ENCODE data around the gene ETNK2. TPM values are rescaled to one million over a fixed set of nuclear protein-coding genes. Genes with fewer than 3 reads are reported as not detected.

Gene ETNK2
- total RNA-seq, 2 donors from 2014 or later = 16.7 to 24.4 TPM

- WGBS, 2 experiments (ENCODE audit: insufficient coverage in 1 of 2, insufficient read length in 1 of 2) = 75% methylated on average over 1 of the region's 1 CpG; no CpG with 5 or more reads in 1 of the 2 experiments
- peaks cover 13% of the 10 kb centered on the region for H3K27me3 Mint-ChIP-seq (ENCODE audit: insufficient read depth)
- no peaks in the 10 kb centered on the region for H3K36me3 Mint-ChIP-seq (ENCODE audit: low read depth)
- Histone ChIP-seq H3K36me3 (ENCODE audit: control insufficient read depth, insufficient read depth, low read length) (no peaks in the 10 kb centered on the region), H3K27ac (ENCODE audit: low read depth, low read length) (no peak overlapping the region), H3K4me1 (ENCODE audit: control insufficient read depth, insufficient read depth, low read length) (no peaks in the 10 kb centered on the region), H3K27me3 (ENCODE audit: control insufficient read depth, insufficient read depth, low read length, poor library complexity, severe bottlenecking) (peaks cover 31% of the 10 kb centered on the region), H3K9me3 (ENCODE audit: control insufficient read depth, low read length) (peaks cover 9% of the 10 kb centered on the region), H3K9ac (ENCODE audit: extremely low read depth, low read length, poor library complexity, severe bottlenecking) (no peak overlapping the region), H3K4me3 (ENCODE audit: low read length) (no peak overlapping the region)
- H3K4me1 Mint-ChIP-seq = no peaks in the 10 kb centered on the region
- no peak overlapping the region for H3K4me3 Mint-ChIP-seq
- H3K27ac Mint-ChIP-seq = no peak overlapping the region
- no peak for TF ChIP-seq CTCF (conservative IDR thresholded peaks at IDR 0.05)
- H3K9me3 Mint-ChIP-seq = peaks cover 18% of the 10 kb centered on the region
- no peak for DNase-seq
Measured at GRCh38 chr1:204181116-204181515, 29.3 kb upstream of the ETNK2 start.

DNA sequence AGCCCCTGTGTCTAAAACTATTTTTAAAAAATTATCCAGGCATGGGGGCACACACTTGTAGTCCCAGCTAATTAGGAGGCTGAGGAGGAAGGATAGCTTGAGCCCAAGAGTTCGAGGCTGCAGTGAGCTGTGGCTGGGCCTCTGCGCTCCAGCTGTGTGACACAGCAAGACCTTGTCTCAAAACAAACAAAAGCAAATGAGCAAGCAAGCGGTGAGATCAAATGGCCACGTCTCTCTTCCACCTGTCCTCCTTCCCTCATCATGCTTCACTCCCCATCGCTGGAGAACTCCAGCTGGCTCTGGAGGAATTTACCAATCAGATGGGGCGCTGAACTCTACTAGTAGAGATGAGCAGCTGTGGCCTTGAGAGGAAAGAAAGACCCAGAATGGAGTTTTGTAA is 28.3 kb upstream of the ETNK2 start:
- Histone ChIP-seq H3K27ac (ENCODE audit: low read depth, low read length) (no peak overlapping the region), H3K27me3 (ENCODE audit: control insufficient read depth, insufficient read depth, low read length, poor library complexity, severe bottlenecking) (peaks cover 40% of the 10 kb centered on the region), H3K4me3 (ENCODE audit: low read length) (no peak overlapping the region), H3K9me3 (ENCODE audit: control insufficient read depth, low read length) (peaks cover 9% of the 10 kb centered on the region), H3K9ac (ENCODE audit: extremely low read depth, low read length, poor library complexity, severe bottlenecking) (no peak overlapping the region), H3K4me1 (ENCODE audit: control insufficient read depth, insufficient read depth, low read length) (no peaks in the 10 kb centered on the region), H3K36me3 (ENCODE audit: control insufficient read depth, insufficient read depth, low read length) (no peaks in the 10 kb centered on the region)
- H3K4me1 Mint-ChIP-seq = no peaks in the 10 kb centered on the region
- WGBS, 2 experiments (ENCODE audit: insufficient coverage in 1 of 2, insufficient read length in 1 of 2) = 64 to 80% methylated on average over 4 to 6 of the region's 6 CpGs
- peaks cover 18% of the 10 kb centered on the region for H3K9me3 Mint-ChIP-seq
- no peaks in the 10 kb centered on the region for H3K36me3 Mint-ChIP-seq (ENCODE audit: low read depth)
- peaks cover 13% of the 10 kb centered on the region for H3K27me3 Mint-ChIP-seq (ENCODE audit: insufficient read depth)
- no peak for TF ChIP-seq CTCF (conservative IDR thresholded peaks at IDR 0.05)
- no peak for DNase-seq
- no peak overlapping the region for H3K27ac Mint-ChIP-seq
- H3K4me3 Mint-ChIP-seq = no peak overlapping the region

- TF ChIP-seq CTCF (conservative IDR thresholded peaks at IDR 0.05) = no peak
- WGBS, 2 experiments (ENCODE audit: insufficient coverage in 1 of 2, insufficient read length in 1 of 2) = 81 to 88% methylated on average over 6 to 7 of the region's 7 CpGs
- Mint-ChIP-seq H3K27ac (no peak overlapping the region), H3K36me3 (ENCODE audit: low read depth) (no peaks in the 10 kb centered on the region), H3K27me3 (ENCODE audit: insufficient read depth) (peaks cover 16% of the 10 kb centered on the region), H3K4me3 (no peak overlapping the region), H3K4me1 (no peaks in the 10 kb centered on the region), H3K9me3 (peaks cover 18% of the 10 kb centered on the region)
- DNase-seq = no peak
- H3K27ac ChIP-seq (ENCODE audit: low read depth, low read length) = no peak overlapping the region
- H3K9ac ChIP-seq (ENCODE audit: extremely low read depth, low read length, poor library complexity, severe bottlenecking) = no peak overlapping the region
- no peak overlapping the region for H3K4me3 ChIP-seq (ENCODE audit: low read length)
- no peaks in the 10 kb centered on the region for H3K4me1 ChIP-seq (ENCODE audit: control insufficient read depth, insufficient read depth, low read length)
- H3K27me3 ChIP-seq (ENCODE audit: control insufficient read depth, insufficient read depth, low read length, poor library complexity, severe bottlenecking) = peaks cover 47% of the 10 kb centered on the region
- peaks cover 9% of the 10 kb centered on the region for H3K9me3 ChIP-seq (ENCODE audit: control insufficient read depth, low read length)
- no peaks in the 10 kb centered on the region for H3K36me3 ChIP-seq (ENCODE audit: control insufficient read depth, insufficient read depth, low read length)
Measured at GRCh38 chr1:204178487-204179281, 26.8 kb upstream of the ETNK2 start.
